Parathyroid adenoma (tissue), 2 donors: ENCODE measurements around the gene RAB29.

Experiments
- H2AFZ ChIP-seq: fragments of 300-600 bp; sonication (generic); one replicate; pipeline ENCODE4 v1.7.0; 2017; ENCODE audit warnings: antibody characterized with exemption, mild to moderate bottlenecking
- H3K27ac ChIP-seq: fragments of 300-600 bp; sonication (generic); one replicate; pipeline ENCODE4 v1.7.0; 2017
- H3K27me3 ChIP-seq: fragments of 300-600 bp; sonication (generic); one replicate; pipeline ENCODE4 v1.7.0; 2017; ENCODE audit warnings: low read length; ENCODE audit not compliant: control insufficient read depth, insufficient read depth
- H3K36me3 ChIP-seq: fragments of 300-600 bp; sonication (generic); one replicate; pipeline ENCODE4 v1.7.0; 2017; ENCODE audit warnings: low read length; ENCODE audit not compliant: control insufficient read depth, insufficient read depth
- H3K4me1 ChIP-seq: fragments of 300-600 bp; sonication (generic); one replicate; pipeline ENCODE4 v1.7.0; 2017; ENCODE audit warnings: control low read depth
- H3K4me2 ChIP-seq: fragments of 300-600 bp; sonication (generic); one replicate; pipeline ENCODE4 v1.7.0; 2017; ENCODE audit warnings: low read length
- H3K4me3 ChIP-seq: fragments of 300-600 bp; sonication (generic); one replicate; pipeline ENCODE4 v1.7.0; 2017; ENCODE audit warnings: low read depth, low read length
- H3K79me2 ChIP-seq: fragments of 300-600 bp; sonication (generic); one replicate; pipeline ENCODE4 v1.7.0; 2017; ENCODE audit warnings: control low read depth
- H3K9ac ChIP-seq: fragments of 300-600 bp; sonication (generic); one replicate; pipeline ENCODE4 v1.7.0; 2017; ENCODE audit warnings: mild to moderate bottlenecking
- H3K9me3 ChIP-seq: fragments of 300-600 bp; sonication (generic); one replicate; pipeline ENCODE4 v1.7.0; 2017; ENCODE audit warnings: low read length; ENCODE audit not compliant: control insufficient read depth
- CTCF ChIP-seq: fragments of 300-600 bp; sonication (generic); IDR thresholded peaks from one replicate; pipeline ENCODE4 v1.7.0; 2017; ENCODE audit warnings: antibody characterized with exemption, mild to moderate bottlenecking
- donor health status: primary hyperparathyroidism.

The RAB29 gene

GRCh38 chr1:205744403-205744802 is 30.9 kb downstream of the RAB29 start:
- Histone ChIP-seq H3K4me3 (no peak overlapping the region), H3K4me2 (no peak overlapping the region), H3K4me1 (peaks cover 5% of the 10 kb centered on the region), H3K27me3 (no peaks in the 10 kb centered on the region), H3K9ac (no peak overlapping the region), H3K79me2 (peaks cover 11% of the 10 kb centered on the region), H3K27ac (no peak overlapping the region), H2AFZ (no peak overlapping the region), H3K36me3 (no peaks in the 10 kb centered on the region), H3K9me3 (no peaks in the 10 kb centered on the region)
- no peak for TF ChIP-seq CTCF

GRCh38 chr1:205743977-205744376 is 31.3 kb downstream of the RAB29 start:
- no peak for TF ChIP-seq CTCF
- Histone ChIP-seq H3K27me3 (no peaks in the 10 kb centered on the region), H3K4me1 (peaks cover 5% of the 10 kb centered on the region), H3K9me3 (no peaks in the 10 kb centered on the region), H3K4me3 (no peak overlapping the region), H3K9ac (no peak overlapping the region), H3K79me2 (peaks cover 11% of the 10 kb centered on the region), H3K27ac (no peak overlapping the region), H3K36me3 (no peaks in the 10 kb centered on the region), H3K4me2 (no peak overlapping the region), H2AFZ (no peak overlapping the region)

DNA sequence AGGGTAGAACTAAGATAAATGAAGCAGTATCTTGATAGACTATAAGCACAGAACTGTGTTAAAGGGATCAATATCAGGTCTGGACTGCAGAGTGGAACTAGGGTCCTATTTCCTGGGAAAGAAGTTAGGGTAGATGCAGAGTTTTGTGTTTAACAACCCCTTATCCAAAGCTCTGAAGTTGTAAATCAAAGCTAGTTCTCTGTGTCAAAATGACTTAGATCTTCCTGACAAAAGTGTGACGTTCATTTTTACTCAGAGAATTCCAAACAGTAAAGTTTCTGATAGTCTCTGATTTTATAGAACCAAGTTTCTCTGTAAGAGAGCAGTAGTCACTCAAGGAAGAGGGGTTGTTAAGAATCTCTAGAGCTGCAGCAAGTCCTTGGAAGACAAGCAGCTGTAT is 33.6 kb downstream of the RAB29 start:
- Histone ChIP-seq H2AFZ (no peak overlapping the region), H3K4me2 (no peak overlapping the region), H3K9me3 (no peaks in the 10 kb centered on the region), H3K27me3 (no peaks in the 10 kb centered on the region), H3K4me1 (peaks cover 3% of the 10 kb centered on the region), H3K4me3 (no peak overlapping the region), H3K79me2 (peaks cover 8% of the 10 kb centered on the region), H3K27ac (no peak overlapping the region), H3K9ac (no peak overlapping the region), H3K36me3 (no peaks in the 10 kb centered on the region)
- no peak for TF ChIP-seq CTCF

GRCh38 chr1:205739348-205740160 is 35.7 kb downstream of the RAB29 start:
- no peak overlapping the region for H2AFZ ChIP-seq
- H3K79me2 ChIP-seq, result peaks cover 7% of the 10 kb centered on the region
- H3K4me2 ChIP-seq, result no peak overlapping the region
- H3K4me3 ChIP-seq, result no peak overlapping the region
- no peak overlapping the region for H3K9ac ChIP-seq
- H3K36me3 ChIP-seq, result no peaks in the 10 kb centered on the region
- H3K27me3 ChIP-seq, result no peaks in the 10 kb centered on the region
- no peak overlapping the region for H3K27ac ChIP-seq
- no peak for TF ChIP-seq CTCF
- H3K4me1 ChIP-seq, result no peaks in the 10 kb centered on the region
- no peaks in the 10 kb centered on the region for H3K9me3 ChIP-seq

DNA sequence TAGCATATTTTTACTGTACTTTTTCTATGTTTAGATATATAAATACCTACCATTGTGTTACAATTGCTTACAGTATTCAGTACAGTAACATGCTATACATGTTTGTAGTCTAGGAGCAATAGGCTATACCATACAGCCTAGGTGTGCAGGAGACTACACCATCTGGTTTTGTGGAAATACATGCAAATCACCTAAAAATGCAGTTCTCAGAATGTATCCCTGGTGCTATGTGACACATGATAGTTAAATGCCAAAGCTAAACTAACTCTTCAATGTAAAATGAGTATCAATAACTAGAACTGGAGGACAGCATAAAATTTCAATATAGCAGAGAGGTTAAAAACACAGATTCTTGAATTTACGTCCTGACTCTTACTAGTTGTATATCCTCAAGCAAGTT is 40.1 kb downstream of the RAB29 start:
- Histone ChIP-seq H3K4me1 (no peaks in the 10 kb centered on the region), H3K79me2 (peaks cover 14% of the 10 kb centered on the region), H2AFZ (no peak overlapping the region), H3K36me3 (no peaks in the 10 kb centered on the region), H3K4me2 (no peak overlapping the region), H3K9ac (no peak overlapping the region), H3K27me3 (no peaks in the 10 kb centered on the region), H3K9me3 (no peaks in the 10 kb centered on the region), H3K4me3 (no peak overlapping the region), H3K27ac (no peak overlapping the region)
- TF ChIP-seq CTCF, result no peak
